Kidney (tissue), 14 donors: ENCODE results near the gene TIAM2. TPM values are rescaled to one million over a fixed set of nuclear protein-coding genes. Genes with fewer than 3 reads are reported as not detected.

ENCODE experiments used
- DNase-seq, 5 donors: peaks; one replicate each; pipeline ENCODE4 v3.0.0-alpha.2; 2013 to 2020
- FAIRE-seq: peaks from 2 replicates; lab custom pipeline; 2012; peaks lifted over from hg19 to GRCh38; lab: Jason Lieb, UNC
- H3K27ac ChIP-seq, 2 donors: one replicate each; pipeline ENCODE4 v1.7.0; 2013; ENCODE audit warnings: low read depth in 2 of 2, low read length in 2 of 2, inconsistent platforms in 1 of 2
- H3K27me3 ChIP-seq: one replicate; pipeline ENCODE4 v1.7.1; 2013; ENCODE audit warnings: low read length, inconsistent platforms; ENCODE audit not compliant: control insufficient read depth, insufficient read depth
- H3K36me3 ChIP-seq, 3 donors: one replicate each; pipeline versions ENCODE4 v1.7.0 to v1.7.1; 2013; ENCODE audit warnings: low read length in 3 of 3, control low read depth in 1 of 3, inconsistent platforms in 1 of 3; ENCODE audit not compliant: insufficient read depth in 3 of 3, control insufficient read depth in 2 of 3
- H3K4me1 ChIP-seq, 3 donors: one replicate each; pipeline versions ENCODE4 v1.7.0 to v1.7.1; 2013; ENCODE audit warnings: low read length in 3 of 3, inconsistent platforms in 1 of 3, low read depth in 1 of 3; ENCODE audit not compliant: control insufficient read depth in 2 of 3, insufficient read depth in 2 of 3
- H3K4me3 ChIP-seq, 3 donors: one replicate each; pipeline versions ENCODE4 v1.7.0 to v1.8.1; 2013; ENCODE audit warnings: low read length in 3 of 3, control low read depth in 1 of 3, inconsistent platforms in 1 of 3
- H3K9ac ChIP-seq, 3 donors: one replicate each; pipeline versions ENCODE4 v1.7.0 to v1.7.1; 2013; ENCODE audit warnings: low read length in 3 of 3, control low read depth in 1 of 3, inconsistent platforms in 1 of 3
- H3K9me3 ChIP-seq, 3 donors: one replicate each; pipeline versions ENCODE4 v1.7.0 to v1.7.1; 2013; ENCODE audit warnings: low read length in 3 of 3, control low read depth in 1 of 3, inconsistent platforms in 1 of 3; ENCODE audit not compliant: control insufficient read depth in 2 of 3, insufficient read depth in 1 of 3
- intact Hi-C: fragments of 100-400 bp; cut with DNase I; formaldehyde crosslinking; loops from one replicate; pipeline ENCODE4 v1.11.1; 2022
- polyA plus RNA-seq: library from polyadenylated mRNA; stranded (reverse); fragments of 350-450 nt; fragmentation: Illumina TruSeq; extraction: RNeasy Lipid Tissue Mini Kit (QIAGEN cat#74804); gene quantifications from one replicate; pipeline ENCODE4 v1.2.3, GENCODE V29; 2014; ENCODE audit warnings: low read depth, low replicate concordance; ENCODE audit not compliant: insufficient read depth
- total RNA-seq: library from RNA; stranded (reverse); fragmentation: NEBNext Ultra II Directional; extraction: Animal tissue kit (Norgen Biotek cat#: 25700); gene quantifications from one replicate; pipeline ENCODE4 v1.2.1, GENCODE V29; 2021
- TF ChIP-seq, protein P1 (sequence below): IDR thresholded peaks from 3 replicates; pipeline ENCODE4 v1.5.1; 2012; ENCODE audit warnings: mild to moderate bottlenecking, moderate library complexity, borderline replicate concordance; ENCODE audit not compliant: insufficient read depth; ENCODE audit errors: extremely low read depth
- donor health status: control.
- donor health status: control.
- donor health status: control.
- donor health status: control.
- donor health status: control.
- donor health status: DM: yes; HTN: yes; CAD: no.
- donor health status: Normal renal cell carcinoma (clear cell type).

The TIAM2 gene
- total and polyA plus RNA-seq, 2 donors from 2014 or later = 6.8 to 7.6 TPM

GRCh38 chr6:155193526-155193925, 198.4 kb downstream of the TIAM2 start:
- intact Hi-C loops = no loop called here

DNA sequence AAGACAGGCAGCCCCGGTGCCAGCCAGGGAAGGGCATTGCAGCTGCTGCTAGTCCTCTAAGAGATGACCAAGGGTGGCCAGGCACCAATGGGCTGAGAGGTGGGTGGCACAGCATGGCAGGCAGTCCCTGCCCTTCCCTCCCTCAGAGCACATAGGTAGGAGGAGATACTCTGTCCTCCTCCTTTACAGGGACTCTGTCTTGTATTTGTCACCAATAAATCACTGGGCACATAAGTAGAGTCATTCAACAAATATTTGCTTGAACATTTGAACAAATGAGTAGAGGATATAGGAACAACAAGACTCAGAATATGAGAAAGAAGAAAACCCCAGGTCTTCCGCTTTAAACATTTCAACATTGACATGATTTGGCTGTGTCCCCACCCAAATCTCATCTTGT, 199.3 kb downstream of the TIAM2 start:
- Histone ChIP-seq H3K4me3 (no peak overlapping the region), H3K4me1 (no peaks in the 10 kb centered on the region), H3K9ac (no peak overlapping the region), H3K27ac (no peak overlapping the region), H3K27me3 (no peaks in the 10 kb centered on the region), H3K9me3 (no peaks in the 10 kb centered on the region), H3K36me3 (no peaks in the 10 kb centered on the region)
- intact Hi-C loops = no loop called here
- TF ChIP-seq, protein P1, sequence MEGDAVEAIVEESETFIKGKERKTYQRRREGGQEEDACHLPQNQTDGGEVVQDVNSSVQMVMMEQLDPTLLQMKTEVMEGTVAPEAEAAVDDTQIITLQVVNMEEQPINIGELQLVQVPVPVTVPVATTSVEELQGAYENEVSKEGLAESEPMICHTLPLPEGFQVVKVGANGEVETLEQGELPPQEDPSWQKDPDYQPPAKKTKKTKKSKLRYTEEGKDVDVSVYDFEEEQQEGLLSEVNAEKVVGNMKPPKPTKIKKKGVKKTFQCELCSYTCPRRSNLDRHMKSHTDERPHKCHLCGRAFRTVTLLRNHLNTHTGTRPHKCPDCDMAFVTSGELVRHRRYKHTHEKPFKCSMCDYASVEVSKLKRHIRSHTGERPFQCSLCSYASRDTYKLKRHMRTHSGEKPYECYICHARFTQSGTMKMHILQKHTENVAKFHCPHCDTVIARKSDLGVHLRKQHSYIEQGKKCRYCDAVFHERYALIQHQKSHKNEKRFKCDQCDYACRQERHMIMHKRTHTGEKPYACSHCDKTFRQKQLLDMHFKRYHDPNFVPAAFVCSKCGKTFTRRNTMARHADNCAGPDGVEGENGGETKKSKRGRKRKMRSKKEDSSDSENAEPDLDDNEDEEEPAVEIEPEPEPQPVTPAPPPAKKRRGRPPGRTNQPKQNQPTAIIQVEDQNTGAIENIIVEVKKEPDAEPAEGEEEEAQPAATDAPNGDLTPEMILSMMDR = no peak
- DNase-seq (no peak), FAIRE-seq (no peak)

More at GRCh38 chr6:155193526-155193925, 198.4 kb downstream of the TIAM2 start:
- DNase-seq = no peak
- Histone ChIP-seq H3K9me3 (no peaks in the 10 kb centered on the region), H3K36me3 (no peaks in the 10 kb centered on the region), H3K27ac (no peak overlapping the region), H3K9ac (no peak overlapping the region), H3K27me3 (no peaks in the 10 kb centered on the region), H3K4me1 (no peaks in the 10 kb centered on the region), H3K4me3 (no peak overlapping the region)
- no peak for FAIRE-seq
- TF ChIP-seq, protein P1 = no peak

GRCh38 chr6:155195903-155196302, 200.8 kb downstream of the TIAM2 start:
- no peaks in the 10 kb centered on the region for H3K9me3 ChIP-seq
- no peak for FAIRE-seq
- no peak overlapping the region for H3K4me3 ChIP-seq

GRCh38 chr6:155196911-155197310, 201.8 kb downstream of the TIAM2 start:
- Histone ChIP-seq H3K4me3 (no peak overlapping the region), H3K36me3 (no peaks in the 10 kb centered on the region), H3K9me3 (no peaks in the 10 kb centered on the region), H3K4me1 (peaks cover 0 to 5% (median 0%) of the 10 kb centered on the region in 3 donors), H3K27me3 (no peaks in the 10 kb centered on the region), H3K9ac (no peak overlapping the region), H3K27ac (no peak overlapping the region)
- intact Hi-C loops = no loop called here
- TF ChIP-seq, protein P1 = no peak
- DNase-seq = no peak
- FAIRE-seq = no peak

More at GRCh38 chr6:155195903-155196302, 200.8 kb downstream of the TIAM2 start:
- H3K27ac ChIP-seq = no peak overlapping the region
- intact Hi-C loops = no loop called here
- no peak for DNase-seq
- TF ChIP-seq, protein P1 = no peak
- H3K36me3 ChIP-seq = no peaks in the 10 kb centered on the region
- no peak overlapping the region for H3K9ac ChIP-seq
- H3K27me3 ChIP-seq = no peaks in the 10 kb centered on the region
- no peaks in the 10 kb centered on the region for H3K4me1 ChIP-seq
